Stimulated activated CD8-positive, alpha-beta memory T cell treated with anti-CD3 and anti-CD28 coated beads, Interleukin-4, amount 100 ng/mL, for 48 hours (primary cell): ENCODE results near the gene TP63.

Experiments used
- DNase-seq: peaks from one replicate; pipeline ENCODE4 v3.0.0-alpha.2; 2020

Gene TP63

GRCh38 chr3:189685860-189686259 lies 54.7 kb downstream of the TP63 start:
- no peak for DNase-seq

GRCh38 chr3:189687475-189687874 lies 56.3 kb downstream of the TP63 start:
- no peak for DNase-seq

- no peak for DNase-seq
Observed at GRCh38 chr3:189688262-189688661, 57.1 kb downstream of the TP63 start.

GRCh38 chr3:189689625-189690024 lies 58.4 kb downstream of the TP63 start:
- DNase-seq: no peak

- no peak for DNase-seq
Observed at GRCh38 chr3:189690237-189690636, 59.0 kb downstream of the TP63 start.

GRCh38 chr3:189690672-189691071 lies 59.5 kb downstream of the TP63 start:
- DNase-seq: no peak

GRCh38 chr3:189695400-189695799 lies 64.2 kb downstream of the TP63 start:
- no peak for DNase-seq

- DNase-seq: no peak
Observed at GRCh38 chr3:189698811-189699210, 67.6 kb downstream of the TP63 start.

- no peak for DNase-seq
Observed at GRCh38 chr3:189699885-189700284, 68.7 kb downstream of the TP63 start.

- no peak for DNase-seq
Observed at GRCh38 chr3:189702066-189702646, 71.0 kb downstream of the TP63 start.

- no peak for DNase-seq
Observed at GRCh38 chr3:189703865-189704264, 72.7 kb downstream of the TP63 start.

- DNase-seq: no peak
Observed at GRCh38 chr3:189708375-189708774, 77.2 kb downstream of the TP63 start.

- DNase-seq: no peak
Observed at GRCh38 chr3:189710620-189711402, 79.6 kb downstream of the TP63 start.

GRCh38 chr3:189712906-189713483 lies 81.8 kb downstream of the TP63 start:
- DNase-seq: no peak

GRCh38 chr3:189714991-189715961 lies 84.1 kb downstream of the TP63 start:
- no peak for DNase-seq

- DNase-seq: no peak
Observed at GRCh38 chr3:189718215-189718614, 87.0 kb downstream of the TP63 start.

GRCh38 chr3:189720736-189721417 lies 89.7 kb downstream of the TP63 start:
- DNase-seq: no peak

GRCh38 chr3:189721873-189722665 lies 90.9 kb downstream of the TP63 start:
- no peak for DNase-seq

GRCh38 chr3:189724356-189724755 lies 93.2 kb downstream of the TP63 start:
- no peak for DNase-seq

- DNase-seq: no peak
Observed at GRCh38 chr3:189726277-189726676, 95.1 kb downstream of the TP63 start.

- DNase-seq: no peak
Observed at GRCh38 chr3:189727158-189727557, 96.0 kb downstream of the TP63 start.

GRCh38 chr3:189727898-189728297 lies 96.7 kb downstream of the TP63 start:
- DNase-seq: no peak
